T-helper 2 cell treated with Interferon-gamma antibody and Interleukin-4, amounts not matched to agents 100 ng/mL and 5 ng/mL, for 36 hours (primary cell): Measurements from ENCODE around the gene CDK4. TPM values are rescaled to one million over a fixed set of nuclear protein-coding genes. Genes with fewer than 3 reads are reported as not detected.

Experiments used
- intact Hi-C: fragments of 100-400 bp; cut with micrococcal nuclease; formaldehyde crosslinking; loops from one replicate; pipeline ENCODE4 v1.15.1; 2023
- total RNA-seq: library from RNA; stranded (reverse); gene quantifications from 2 replicates; pipeline ENCODE4 v1.2.3, GENCODE V29; 2022

CDK4 gene
- total RNA-seq, 1 donor from 2014 or later: 138 TPM

GRCh38 chr12:57758552-57759359 is 6.6 kb upstream of the CDK4 start:
- intact Hi-C loops: loop anchor here (5.0 to 10.0 kb wide), 2 partner anchors 74 to 1124 kb away; partner anchors contain the start of gene BAZ2A

GRCh38 chr12:57757771-57758170 is 5.7 kb upstream of the CDK4 start:
- intact Hi-C loops: loop anchor here (5.0 to 10.0 kb wide), 2 partner anchors 75 to 1123 kb away; partner anchors contain the start of gene BAZ2A

- intact Hi-C loops: loop anchor here (1.0 to 10.0 kb wide), 5 partner anchors 9 to 1122 kb away; partner anchors contain the start of genes BAZ2A, EEF1AKMT3 and METTL1
Measured at GRCh38 chr12:57756406-57757341, 4.6 kb upstream of the CDK4 start.

GRCh38 chr12:57755454-57756372 is 3.6 kb upstream of the CDK4 start:
- intact Hi-C loops: loop anchor here (1.0 to 10.0 kb wide), 6 partner anchors 10 to 1121 kb away; partner anchors contain the start of genes BAZ2A, EEF1AKMT3, METTL1 and TSFM

DNA sequence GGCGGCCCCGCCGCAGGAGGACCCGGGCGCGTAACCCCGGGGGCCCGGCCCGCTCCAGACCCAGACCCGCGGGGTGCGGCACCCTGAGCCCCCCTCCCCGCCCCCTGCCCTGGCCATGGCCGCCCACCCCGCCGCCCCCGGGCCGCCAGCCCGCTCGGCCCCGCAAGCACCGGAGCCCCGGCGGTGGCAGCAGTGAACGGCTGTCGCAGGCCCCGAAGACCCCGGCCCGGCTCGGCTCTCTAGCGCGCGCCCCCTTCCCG is 3.0 kb upstream of the CDK4 start:
- intact Hi-C loops: loop anchor here (1.0 to 10.0 kb wide), 3 partner anchors 27 to 1120 kb away; partner anchors contain the start of genes BAZ2A and TSFM

GRCh38 chr12:57754411-57755193 is 2.5 kb upstream of the CDK4 start, which contains the start of gene MARCHF9:
Gene MARCHF9 (plus strand): TSS chr12:57755103. CDS start chr12:57755529, 426 bp downstream.
- intact Hi-C loops: loop anchor here (1.0 to 10.0 kb wide), 6 partner anchors 28 to 1120 kb away; partner anchors contain the start of genes ARHGAP9, BAZ2A, CTDSP2 and PTGES3

- intact Hi-C loops: loop anchor here (5.0 to 10.0 kb wide), 4 partner anchors 93 to 1119 kb away; partner anchors contain the start of genes ARHGAP9, BAZ2A, CTDSP2 and PTGES3
Measured at GRCh38 chr12:57753756-57754337, 1.7 kb upstream of the CDK4 start.

DNA sequence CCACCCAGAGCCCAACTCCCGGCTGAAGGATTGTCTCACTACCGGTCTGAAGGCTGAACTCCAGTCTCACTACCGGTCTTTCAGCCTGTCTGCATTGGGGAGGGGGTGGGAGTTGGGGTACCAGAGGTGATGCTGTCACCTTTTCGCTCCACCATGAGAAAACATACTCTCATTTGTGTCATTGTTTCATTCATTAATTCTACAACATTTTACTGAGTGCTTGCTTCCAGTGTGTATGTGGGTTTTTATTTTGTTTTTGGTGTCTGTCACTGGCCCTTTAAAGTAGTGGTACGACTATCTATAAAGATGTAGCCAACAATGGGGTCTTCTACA is 524 bp upstream of the CDK4 start:
- intact Hi-C loops: loop anchor here (1.0 to 10.0 kb wide), 9 partner anchors 8 to 1118 kb away; partner anchors contain the start of genes ARHGAP9, BAZ2A, CTDSP2 and DCTN2

- intact Hi-C loops: loop anchor here (5.0 to 10.0 kb wide), 4 partner anchors 96 to 1117 kb away; partner anchors contain the start of genes ARHGAP9, BAZ2A, CTDSP2 and PTGES3
Measured at GRCh38 chr12:57751432-57751787, 700 bp downstream of the CDK4 start.

DNA sequence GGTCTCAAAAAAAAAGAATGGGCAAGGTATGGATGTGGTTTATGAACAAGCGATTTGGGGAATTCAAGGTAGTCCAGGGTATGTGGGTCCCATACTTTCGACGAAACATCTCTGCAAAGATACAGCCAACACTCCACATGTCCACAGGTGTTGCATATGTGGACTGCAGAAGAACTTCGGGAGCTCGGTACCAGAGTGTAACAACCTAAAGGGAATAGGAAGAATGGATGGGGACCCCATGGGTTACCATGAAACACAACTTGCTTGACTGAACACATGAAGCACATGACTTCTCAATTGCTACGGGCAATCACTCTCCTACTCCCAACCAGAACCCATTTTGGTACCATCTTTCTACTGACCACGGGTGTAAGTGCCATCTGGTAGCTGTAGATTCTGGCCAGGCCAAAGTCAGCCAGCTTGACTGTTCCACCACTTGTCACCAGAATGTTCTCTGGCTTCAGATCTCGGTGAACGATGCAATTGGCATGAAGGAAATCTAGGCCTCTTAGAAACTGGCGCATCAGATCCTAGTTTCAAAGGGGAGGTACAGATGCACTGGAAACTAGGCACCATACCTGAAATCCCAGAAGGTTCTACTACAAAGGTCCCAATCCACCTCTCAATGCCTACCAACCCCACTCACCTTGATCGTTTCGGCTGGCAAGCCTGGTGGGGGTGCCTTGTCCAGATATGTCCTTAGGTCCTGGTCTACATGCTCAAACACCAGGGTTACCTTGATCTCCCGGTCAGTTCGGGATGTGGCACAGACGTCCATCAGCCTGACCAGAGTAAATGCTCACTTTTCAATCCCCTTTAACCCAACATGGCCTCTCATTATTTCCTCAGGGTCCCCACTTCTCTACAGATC is 1.3 kb downstream of the CDK4 start:
- intact Hi-C loops: loop anchor here (5.0 to 10.0 kb wide), 4 partner anchors 97 to 1116 kb away; partner anchors contain the start of genes ARHGAP9, BAZ2A, CTDSP2 and PTGES3

DNA sequence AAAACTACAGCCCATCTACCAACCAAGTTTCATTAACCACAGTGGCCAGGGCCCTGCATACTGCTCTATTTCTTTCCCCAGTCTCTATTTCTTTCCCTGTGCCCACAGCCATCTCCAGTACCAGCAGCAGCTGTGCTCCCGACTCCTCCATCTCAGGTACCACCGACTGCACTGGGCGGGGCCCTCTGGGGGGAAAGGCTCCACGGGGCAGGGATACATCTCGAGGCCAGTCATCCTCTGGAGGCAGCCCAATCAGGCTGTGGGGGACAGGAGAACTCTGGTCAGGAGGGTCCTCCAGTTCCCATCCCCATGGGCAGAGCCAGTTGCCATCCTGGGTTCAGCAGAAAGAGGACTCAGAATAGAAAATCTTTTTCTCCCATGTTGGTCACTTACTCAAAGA is 3.0 kb downstream of the CDK4 start:
- intact Hi-C loops: no loop called here

GRCh38 chr12:57746025-57746424 is 6.1 kb downstream of the CDK4 start:
- intact Hi-C loops: no loop called here

- intact Hi-C loops: no loop called here
Measured at GRCh38 chr12:57745485-57745881, 6.6 kb downstream of the CDK4 start.

GRCh38 chr12:57744777-57745484 is 7.2 kb downstream of the CDK4 start, which contains the start of gene TSPAN31:
Gene TSPAN31 (plus strand): TSS chr12:57745039. CDS start chr12:57745155, 116 bp downstream.
- intact Hi-C loops: loop anchor here (1.0 to 5.0 kb wide), 4 partner anchors 7 to 223 kb away; partner anchors contain the start of genes CDK4, DCTN2 and MBD6

DNA sequence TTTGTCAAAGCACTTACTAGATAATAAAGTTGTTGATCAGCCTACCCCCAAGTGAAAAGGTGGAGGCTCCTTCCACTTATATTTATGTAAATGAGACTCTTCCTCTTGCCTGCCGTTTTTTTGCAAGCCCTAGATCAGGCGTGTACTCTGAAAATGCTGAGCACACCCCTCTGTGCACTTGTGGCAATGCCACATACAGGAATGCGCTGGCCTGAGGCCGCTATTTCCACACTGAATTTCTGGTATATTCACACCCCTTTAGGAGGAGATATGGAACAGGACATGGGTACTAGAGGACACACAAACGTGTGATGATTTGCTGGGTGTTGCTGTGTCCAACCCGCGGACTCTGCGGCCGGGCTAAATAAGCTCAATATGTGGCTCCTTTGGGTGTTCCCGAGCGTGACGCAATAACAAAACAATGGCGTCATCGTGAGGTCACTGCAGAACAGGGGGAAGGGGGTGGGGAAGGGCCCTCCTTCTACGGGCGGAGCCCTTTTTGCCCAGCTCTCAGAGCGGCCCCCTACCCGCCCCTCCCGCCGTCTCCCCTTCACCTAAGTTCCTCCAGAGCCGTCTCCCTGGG is 7.8 kb downstream of the CDK4 start:
- intact Hi-C loops: loop anchor here (1.0 to 5.0 kb wide), 4 partner anchors 8 to 222 kb away; partner anchors contain the start of genes CDK4, DCTN2 and MBD6

GRCh38 chr12:57743769-57744168 is 8.3 kb downstream of the CDK4 start:
- intact Hi-C loops: loop anchor here (1.0 to 5.0 kb wide), 5 partner anchors 9 to 221 kb away; partner anchors contain the start of genes CDK4, DCTN2 and MBD6
